ENCODE data around the gene PHKA2. TPM values are rescaled to one million over a fixed set of nuclear protein-coding genes. Genes with fewer than 3 reads are reported as not detected.

Gene PHKA2
- total RNA-seq, 1 donor from 2014 or later, result 13.2 TPM

- Mint-ChIP-seq H3K27me3 (ENCODE audit: unreplicated experiment) (peaks cover 6% of the 10 kb centered on the region), H3K4me3 (ENCODE audit: unreplicated experiment) (no peak overlapping the region), H3K27ac (ENCODE audit: unreplicated experiment) (no peak overlapping the region), H3K9me3 (ENCODE audit: unreplicated experiment) (peaks cover 1% of the 10 kb centered on the region), H3K36me3 (ENCODE audit: unreplicated experiment) (no peaks in the 10 kb centered on the region), H3K4me1 (ENCODE audit: low read depth, unreplicated experiment) (peaks cover 12% of the 10 kb centered on the region)
- no peak for DNase-seq
- no peak for TF ChIP-seq CTCF (IDR thresholded peaks at IDR 0.05; ENCODE audit: partially characterized antibody, unreplicated experiment)
These were observed 19.0 kb downstream of the PHKA2 start for GRCh38 chrX:18964901-18965300.

- DNase-seq, result no peak
- Mint-ChIP-seq H3K4me3 (ENCODE audit: unreplicated experiment) (no peak overlapping the region), H3K9me3 (ENCODE audit: unreplicated experiment) (peaks cover 1% of the 10 kb centered on the region), H3K27ac (ENCODE audit: unreplicated experiment) (peak overlapping the region; percentile 39), H3K4me1 (ENCODE audit: low read depth, unreplicated experiment) (peaks cover 12% of the 10 kb centered on the region), H3K36me3 (ENCODE audit: unreplicated experiment) (no peaks in the 10 kb centered on the region), H3K27me3 (ENCODE audit: unreplicated experiment) (peaks cover 6% of the 10 kb centered on the region)
- no peak for TF ChIP-seq CTCF (IDR thresholded peaks at IDR 0.05; ENCODE audit: partially characterized antibody, unreplicated experiment)
These were observed 19.9 kb downstream of the PHKA2 start for GRCh38 chrX:18964026-18964425.

GRCh38 chrX:18962329-18962728 is 21.6 kb downstream of the PHKA2 start:
- no peak for DNase-seq
- no peak for TF ChIP-seq CTCF (IDR thresholded peaks at IDR 0.05; ENCODE audit: partially characterized antibody, unreplicated experiment)
- no peaks in the 10 kb centered on the region for H3K36me3 Mint-ChIP-seq (ENCODE audit: unreplicated experiment)
- peaks cover 6% of the 10 kb centered on the region for H3K27me3 Mint-ChIP-seq (ENCODE audit: unreplicated experiment)
- H3K4me1 Mint-ChIP-seq (ENCODE audit: low read depth, unreplicated experiment), result peaks cover 12% of the 10 kb centered on the region
- no peak overlapping the region for H3K27ac Mint-ChIP-seq (ENCODE audit: unreplicated experiment)
- no peak overlapping the region for H3K4me3 Mint-ChIP-seq (ENCODE audit: unreplicated experiment)
- peaks cover 1% of the 10 kb centered on the region for H3K9me3 Mint-ChIP-seq (ENCODE audit: unreplicated experiment)

GRCh38 chrX:18961686-18962085 is 22.2 kb downstream of the PHKA2 start:
- TF ChIP-seq CTCF (IDR thresholded peaks at IDR 0.05; ENCODE audit: partially characterized antibody, unreplicated experiment), result no peak
- Mint-ChIP-seq H3K27me3 (ENCODE audit: unreplicated experiment) (peaks cover 3% of the 10 kb centered on the region), H3K4me1 (ENCODE audit: low read depth, unreplicated experiment) (peaks cover 12% of the 10 kb centered on the region), H3K4me3 (ENCODE audit: unreplicated experiment) (no peak overlapping the region), H3K9me3 (ENCODE audit: unreplicated experiment) (peaks cover 1% of the 10 kb centered on the region), H3K36me3 (ENCODE audit: unreplicated experiment) (no peaks in the 10 kb centered on the region), H3K27ac (ENCODE audit: unreplicated experiment) (no peak overlapping the region)
- no peak for DNase-seq

GRCh38 chrX:18956303-18957032 is 27.4 kb downstream of the PHKA2 start:
- no peaks in the 10 kb centered on the region for H3K4me1 Mint-ChIP-seq (ENCODE audit: low read depth, unreplicated experiment)
- no peak for DNase-seq
- H3K36me3 Mint-ChIP-seq (ENCODE audit: unreplicated experiment), result no peaks in the 10 kb centered on the region
- no peaks in the 10 kb centered on the region for H3K27me3 Mint-ChIP-seq (ENCODE audit: unreplicated experiment)
- no peak overlapping the region for H3K4me3 Mint-ChIP-seq (ENCODE audit: unreplicated experiment)
- no peak for TF ChIP-seq CTCF (IDR thresholded peaks at IDR 0.05; ENCODE audit: partially characterized antibody, unreplicated experiment)
- no peak overlapping the region for H3K27ac Mint-ChIP-seq (ENCODE audit: unreplicated experiment)
- peaks cover 1% of the 10 kb centered on the region for H3K9me3 Mint-ChIP-seq (ENCODE audit: unreplicated experiment)
